H1 (cell line): ENCODE data around the gene SKP2. TPM values are rescaled to one million over a fixed set of nuclear protein-coding genes. Genes with fewer than 3 reads are reported as not detected.
"Not testable (repeated sequence)": the region's sequence is repeated elsewhere in the genome, so short reads cannot be mapped to it uniquely, and the experiment has no call there.

Source experiments
- CTCF ChIA-PET: fragments of 300-600 bp; sonication (Branson Sonifier 250); formaldehyde crosslinking; loops from one replicate; lab custom pipeline; 2021; ENCODE audit not compliant: partially characterized antibody; lab: Charles Lee
- POLR2A ChIA-PET: fragments of 300-600 bp; sonication (Branson Sonifier 250); formaldehyde crosslinking; loops from one replicate; lab custom pipeline; 2021; ENCODE audit warnings: inconsistent platforms; ENCODE audit not compliant: partially characterized antibody; lab: Charles Lee
- DNase-seq, 2 experiments: peaks; one replicate each; pipeline versions ENCODE4 v3.0.0 to v3.0.0-alpha.2; 2010 to 2022; ENCODE audit warnings: low spot score in 2 of 2, low read depth in 1 of 2, mixed read lengths in 1 of 2
- FAIRE-seq: peaks from 2 replicates; lab custom pipeline; 2011; peaks lifted over from hg19 to GRCh38; lab: Jason Lieb, UNC
- H2AFZ ChIP-seq: 2 replicates; pipeline ENCODE4 v1.8.1; 2012; ENCODE audit warnings: low read length, inconsistent platforms
- H2AK5ac ChIP-seq: 2 replicates; pipeline ENCODE4 v1.6.1; 2013; ENCODE audit warnings: low read depth, low read length
- H2BK120ac ChIP-seq: replicated peaks from 2 replicates; pipeline ENCODE3; 2013; ENCODE audit warnings: low read depth, low read length, inconsistent platforms
- H2BK12ac ChIP-seq: 2 replicates; pipeline ENCODE4 v1.6.1; 2013; ENCODE audit warnings: low read depth, low read length
- H2BK15ac ChIP-seq: 2 replicates; pipeline ENCODE4 v1.6.1; 2013; ENCODE audit warnings: low read length
- H2BK20ac ChIP-seq: 2 replicates; pipeline ENCODE4 v1.6.1; 2013; ENCODE audit warnings: low read length
- H2BK5ac ChIP-seq: 2 replicates; pipeline ENCODE4 v1.6.1; 2013; ENCODE audit warnings: low read depth, low read length
- H3K14ac ChIP-seq: 2 replicates; pipeline ENCODE4 v1.6.1; 2013; ENCODE audit warnings: inconsistent platforms; ENCODE audit not compliant: insufficient read length
- H3K18ac ChIP-seq: 2 replicates; pipeline ENCODE4 v1.6.1; 2013; ENCODE audit warnings: low read length; ENCODE audit errors: extremely low read depth
- H3K23ac ChIP-seq: 2 replicates; pipeline ENCODE4 v1.6.1; 2013; ENCODE audit warnings: inconsistent platforms; ENCODE audit not compliant: insufficient read length
- H3K23me2 ChIP-seq: 2 replicates; pipeline ENCODE4 v1.6.1; 2013; ENCODE audit warnings: low read depth, low read length
- H3K27ac ChIP-seq: 2 replicates; pipeline ENCODE4 v1.6.1; 2011; ENCODE audit warnings: low read depth, low read length, inconsistent platforms
- H3K27me3 ChIP-seq, 4 experiments: replicated peaks in 1 of 4; 1 replicate in 1 of 4; 2 replicates in 3 of 4; pipeline versions ENCODE4 v1.6.1 to v1.8.1; 2011 to 2013; ENCODE audit warnings: low read length in 3 of 4, mild to moderate bottlenecking in 3 of 4, inconsistent platforms in 2 of 4, mixed read lengths in 2 of 4, moderate library complexity in 1 of 4; ENCODE audit not compliant: control insufficient read depth in 3 of 4, insufficient read depth in 3 of 4; ENCODE audit errors: extremely low read depth in 1 of 4
- H3K36me3 ChIP-seq, 4 experiments: 2 replicates each; pipeline versions ENCODE4 v1.6.1 to v1.8.1; 2011 to 2013; ENCODE audit warnings: mild to moderate bottlenecking in 4 of 4, low read length in 3 of 4, moderate library complexity in 2 of 4, control low read depth in 1 of 4, inconsistent platforms in 1 of 4; ENCODE audit not compliant: insufficient read depth in 4 of 4, control insufficient read depth in 2 of 4
- H3K4ac ChIP-seq: replicated peaks from 2 replicates; pipeline ENCODE3; 2013; ENCODE audit warnings: low read length, low read depth, mixed read lengths, inconsistent platforms; ENCODE audit not compliant: insufficient read length
- H3K4me1 ChIP-seq, 4 experiments: replicated peaks in 1 of 4; 1 replicate in 1 of 4; 2 replicates in 3 of 4; pipeline versions ENCODE4 v1.6.1 to v1.8.1; 2011 to 2013; ENCODE audit warnings: low read length in 3 of 4, inconsistent platforms in 2 of 4, mixed read lengths in 1 of 4; ENCODE audit not compliant: insufficient read depth in 4 of 4, control insufficient read depth in 3 of 4
- H3K4me2 ChIP-seq, 2 experiments: 2 replicates each; pipeline versions ENCODE4 v1.6.1 to v1.8.1; 2011 to 2013; ENCODE audit warnings: low read depth in 2 of 2, low read length in 2 of 2, control low read depth in 1 of 2, inconsistent platforms in 1 of 2, mild to moderate bottlenecking in 1 of 2; ENCODE audit not compliant: insufficient read depth in 1 of 2
- H3K4me3 ChIP-seq, 4 experiments: fragments of 200-600, 300-600 bp in 1 of 4; sonication (generic), shearing (Covaris generic), sonication (Bioruptor Twin) in 1 of 4; 2 replicates each; pipeline versions ENCODE4 v1.5.1 to v1.8.1; 2011 to 2016; ENCODE audit warnings: low read length in 4 of 4, low read depth in 3 of 4, control low read depth in 2 of 4, inconsistent platforms in 2 of 4, mild to moderate bottlenecking in 2 of 4, mixed read lengths in 1 of 4, moderate library complexity in 1 of 4; ENCODE audit not compliant: insufficient read depth in 2 of 4; ENCODE audit errors: extremely low read depth in 1 of 4
- H3K56ac ChIP-seq: replicated peaks from 2 replicates; pipeline ENCODE3; 2013; ENCODE audit warnings: low read depth, mild to moderate bottlenecking, mixed read lengths, low read length, inconsistent platforms; ENCODE audit not compliant: insufficient read length
- H3K79me1 ChIP-seq: 2 replicates; pipeline ENCODE4 v1.6.1; 2013; ENCODE audit warnings: low read depth, low read length, control low read depth
- H3K79me2 ChIP-seq, 2 experiments: 2 replicates each; pipeline versions ENCODE4 v1.6.1 to v1.8.1; 2012 to 2013; ENCODE audit warnings: low read length in 2 of 2, mild to moderate bottlenecking in 2 of 2, inconsistent platforms in 1 of 2; ENCODE audit not compliant: insufficient read depth in 2 of 2, control insufficient read depth in 1 of 2
- H3K9ac ChIP-seq, 4 experiments: replicated peaks in 1 of 4; 1 replicate in 1 of 4; 2 replicates in 3 of 4; pipeline versions ENCODE4 v1.6.1 to v1.8.1; 2011 to 2013; ENCODE audit warnings: low read depth in 3 of 4, low read length in 3 of 4, control low read depth in 2 of 4, mild to moderate bottlenecking in 2 of 4, moderate library complexity in 2 of 4, inconsistent platforms in 1 of 4; ENCODE audit errors: extremely low read depth in 1 of 4
- H3K9me3 ChIP-seq, 2 experiments: 2 replicates each; pipeline versions ENCODE4 v1.6.1 to v1.8.1; 2012 to 2013; ENCODE audit warnings: mild to moderate bottlenecking in 2 of 2, moderate library complexity in 2 of 2, control low read depth in 1 of 2, inconsistent platforms in 1 of 2, low read depth in 1 of 2, low read length in 1 of 2, mixed read lengths in 1 of 2; ENCODE audit not compliant: insufficient read depth in 2 of 2
- H4K20me1 ChIP-seq, 2 experiments: replicated peaks in 1 of 2; 2 replicates each; pipeline versions ENCODE3 to v1.8.1; 2011 to 2013; ENCODE audit warnings: inconsistent platforms in 2 of 2, low read length in 2 of 2, mild to moderate bottlenecking in 1 of 2; ENCODE audit not compliant: insufficient read depth in 2 of 2, control insufficient read depth in 1 of 2
- H4K5ac ChIP-seq: 2 replicates; pipeline ENCODE4 v1.6.1; 2013; ENCODE audit warnings: low read length, low read depth, mixed read lengths, inconsistent platforms; ENCODE audit not compliant: insufficient read length
- H4K8ac ChIP-seq: 2 replicates; pipeline ENCODE4 v1.8.0; 2013; ENCODE audit warnings: mild to moderate bottlenecking, moderate library complexity, low read length, inconsistent platforms; ENCODE audit not compliant: insufficient read depth; ENCODE audit errors: extremely low read depth
- H4K91ac ChIP-seq: replicated peaks from 2 replicates; pipeline ENCODE3; 2013; ENCODE audit warnings: low read length, mixed read lengths, inconsistent platforms; ENCODE audit not compliant: insufficient read length
- NANOG ChIP-seq: IDR thresholded peaks from 2 replicates; pipeline ENCODE4 v1.6.1; 2011; ENCODE audit warnings: low read length, low read depth, mild to moderate bottlenecking, inconsistent platforms; ENCODE audit not compliant: insufficient read depth, poor library complexity, severe bottlenecking
- NRF1 ChIP-seq: IDR thresholded peaks from 2 replicates; pipeline ENCODE4 v1.6.1; 2011; ENCODE audit warnings: mild to moderate bottlenecking, low read depth, low read length, improper control_type of control experiment
- TAF7 ChIP-seq: optimal IDR thresholded peaks from 2 replicates; pipeline ENCODE3; 2011; ENCODE audit warnings: low read depth, mild to moderate bottlenecking, inconsistent platforms, low read length, moderate library complexity, borderline replicate concordance
- TCF12 ChIP-seq: IDR thresholded peaks from 2 replicates; pipeline ENCODE4 v1.6.1; 2011; ENCODE audit warnings: low read depth, mild to moderate bottlenecking, low read length
- YY1 ChIP-seq: IDR thresholded peaks from 2 replicates; pipeline ENCODE4 v1.6.1; 2011; ENCODE audit warnings: low read depth, mild to moderate bottlenecking, low read length
- WGBS, 2 experiments: shearing (Covaris generic) in 1 of 2; methylation state at CpG; one replicate each; pipeline versions ENCODE4 v1.1.6 to v1.1.7; 2013 to 2015; ENCODE audit warnings: low lambda C conversion rate in 2 of 2, mixed read lengths in 2 of 2, inconsistent platforms in 1 of 2, low coverage in 1 of 2, missing lambda C conversion rate in 1 of 2; ENCODE audit not compliant: insufficient replicate concordance in 2 of 2, insufficient coverage in 1 of 2, insufficient read length in 1 of 2; ENCODE audit errors: extremely low coverage in 1 of 2, missing lambda C conversion rate in 1 of 2; 5-methylcytosine and 5-hydroxymethylcytosine counted together
- polyA plus RNA-seq, 7 experiments: library from polyadenylated mRNA; depleted of rRNA in 3 of 7; stranded (reverse) in 5 of 7; unstranded in 2 of 7; fragments of >200 nt in 5 of 7; fragments of 200-250 nt in 2 of 7; gene quantifications; 1 replicate in 5 of 7; 2 replicates in 1 of 7; 4 replicates in 1 of 7; pipeline versions ENCODE4 v1.2.1 to v1.2.3, GENCODE V29; 2011 to 2013; ENCODE audit warnings: missing spikeins in 2 of 7, mixed read lengths in 2 of 7
- total RNA-seq: library from RNA; stranded (reverse); fragmentation: NEBNext Ultra II Directional; extraction: Animal tissue kit (Norgen Biotek cat#: 25700); gene quantifications from 2 replicates; pipeline ENCODE4 v1.2.1, GENCODE V29; 2021
- TF ChIP-seq, protein P1 (sequence below): IDR thresholded peaks from 2 replicates; pipeline ENCODE4 v1.6.1; 2012; ENCODE audit warnings: inconsistent platforms
- TF ChIP-seq, protein P2 (sequence below): IDR thresholded peaks from 2 replicates; pipeline ENCODE4 v1.6.1; 2011; ENCODE audit warnings: low read length, improper control_type of control experiment

The SKP2 gene
- total and polyA plus RNA-seq, 2 of the 8 experiments (the other 6 are each of a cell fraction or from before 2014, with no cell fraction given), result 49.9 to 104 TPM

DNA sequence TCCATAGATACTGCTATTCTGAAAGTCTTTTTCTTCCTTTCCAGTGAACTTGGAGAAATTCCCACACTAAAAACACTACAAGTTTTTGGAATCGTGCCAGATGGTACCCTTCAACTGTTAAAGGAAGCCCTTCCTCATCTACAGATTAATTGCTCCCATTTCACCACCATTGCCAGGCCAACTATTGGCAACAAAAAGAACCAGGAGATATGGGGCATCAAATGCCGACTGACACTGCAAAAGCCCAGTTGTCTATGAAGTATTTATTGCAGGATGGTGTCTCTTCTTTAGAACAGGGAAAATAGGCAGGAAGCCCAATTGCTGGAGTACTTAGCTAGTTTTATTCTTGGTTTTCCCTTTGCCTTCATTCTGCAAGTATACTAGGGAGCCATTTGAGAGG is 29.9 kb downstream of the SKP2 start (continued):
- TF ChIP-seq, protein P1, sequence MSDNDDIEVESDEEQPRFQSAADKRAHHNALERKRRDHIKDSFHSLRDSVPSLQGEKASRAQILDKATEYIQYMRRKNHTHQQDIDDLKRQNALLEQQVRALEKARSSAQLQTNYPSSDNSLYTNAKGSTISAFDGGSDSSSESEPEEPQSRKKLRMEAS, result no peak
- TF ChIP-seq NANOG (no peak), TAF7 (no peak), TCF12 (no peak), NRF1 (no peak), YY1 (no peak)
- TF ChIP-seq, protein P2, sequence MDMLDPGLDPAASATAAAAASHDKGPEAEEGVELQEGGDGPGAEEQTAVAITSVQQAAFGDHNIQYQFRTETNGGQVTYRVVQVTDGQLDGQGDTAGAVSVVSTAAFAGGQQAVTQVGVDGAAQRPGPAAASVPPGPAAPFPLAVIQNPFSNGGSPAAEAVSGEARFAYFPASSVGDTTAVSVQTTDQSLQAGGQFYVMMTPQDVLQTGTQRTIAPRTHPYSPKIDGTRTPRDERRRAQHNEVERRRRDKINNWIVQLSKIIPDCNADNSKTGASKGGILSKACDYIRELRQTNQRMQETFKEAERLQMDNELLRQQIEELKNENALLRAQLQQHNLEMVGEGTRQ, result no peak

DNA sequence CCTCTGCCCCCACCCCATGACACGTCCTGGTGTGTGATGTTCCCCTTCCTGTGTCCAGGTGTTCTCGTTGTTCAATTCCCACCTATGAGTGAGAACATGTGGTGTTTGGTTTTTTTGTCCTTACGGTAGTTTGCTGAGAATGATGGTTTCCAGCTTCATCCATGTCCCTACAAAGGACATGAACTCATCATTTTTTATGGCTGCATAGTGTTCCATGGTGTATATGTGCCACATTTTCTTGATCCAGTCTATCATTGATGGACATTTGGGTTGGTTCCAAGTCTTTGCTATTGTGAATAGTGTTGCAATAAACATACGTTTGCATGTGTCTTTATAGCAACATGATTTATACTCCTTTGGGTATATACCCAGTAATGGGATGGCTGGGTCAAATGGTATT is 32.5 kb downstream of the SKP2 start:
- H4K91ac ChIP-seq, H3K79me2 ChIP-seq, H3K4me3 ChIP-seq, H4K5ac ChIP-seq, H3K9ac ChIP-seq, H4K8ac ChIP-seq, H4K20me1 ChIP-seq, CTCF ChIA-PET, H3K4ac ChIP-seq, H3K4me1 ChIP-seq, H3K27me3 ChIP-seq, H2AK5ac ChIP-seq, H2BK12ac ChIP-seq, H3K23ac ChIP-seq, H3K56ac ChIP-seq, H2BK20ac ChIP-seq, H3K27ac ChIP-seq, H3K14ac ChIP-seq, H3K23me2 ChIP-seq, DNase-seq, H3K4me2 ChIP-seq, H2BK120ac ChIP-seq, H2AFZ ChIP-seq, H3K9me3 ChIP-seq, H3K18ac ChIP-seq, H3K79me1 ChIP-seq, FAIRE-seq, H2BK5ac ChIP-seq, H2BK15ac ChIP-seq: not testable (repeated sequence)
- WGBS, 2 experiments, result 85% methylated on average over 1 of the region's 4 CpGs; no CpG with 5 or more reads in 1 of the 2 experiments
- H3K36me3 ChIP-seq, result peaks cover 2 to 29% (median 17%) of the 10 kb centered on the region in 4 experiments; a peak in 5 of 8 replicates
- POLR2A ChIA-PET, result interaction anchor here (1.6 kb wide), 1 partner anchor 21 kb away, joined by 3 read pairs; no protein-coding TSS in a partner anchor
